HG03469 (cell line): Measurements from ENCODE around the gene DDIT4.
"Not testable (repeated sequence)": the region's sequence is repeated elsewhere in the genome, so short reads cannot be mapped to it uniquely, and the experiment has no call there.

Source experiments
- ATAC-seq: cut with Tn5 transposase; IDR thresholded peaks from one replicate; pipeline ENCODE4 v1.9.1; 2021; ENCODE audit warnings: mild to moderate bottlenecking, moderate library complexity, moderate number of reproducible peaks; ENCODE audit not compliant: unreplicated experiment

Gene DDIT4

DNA sequence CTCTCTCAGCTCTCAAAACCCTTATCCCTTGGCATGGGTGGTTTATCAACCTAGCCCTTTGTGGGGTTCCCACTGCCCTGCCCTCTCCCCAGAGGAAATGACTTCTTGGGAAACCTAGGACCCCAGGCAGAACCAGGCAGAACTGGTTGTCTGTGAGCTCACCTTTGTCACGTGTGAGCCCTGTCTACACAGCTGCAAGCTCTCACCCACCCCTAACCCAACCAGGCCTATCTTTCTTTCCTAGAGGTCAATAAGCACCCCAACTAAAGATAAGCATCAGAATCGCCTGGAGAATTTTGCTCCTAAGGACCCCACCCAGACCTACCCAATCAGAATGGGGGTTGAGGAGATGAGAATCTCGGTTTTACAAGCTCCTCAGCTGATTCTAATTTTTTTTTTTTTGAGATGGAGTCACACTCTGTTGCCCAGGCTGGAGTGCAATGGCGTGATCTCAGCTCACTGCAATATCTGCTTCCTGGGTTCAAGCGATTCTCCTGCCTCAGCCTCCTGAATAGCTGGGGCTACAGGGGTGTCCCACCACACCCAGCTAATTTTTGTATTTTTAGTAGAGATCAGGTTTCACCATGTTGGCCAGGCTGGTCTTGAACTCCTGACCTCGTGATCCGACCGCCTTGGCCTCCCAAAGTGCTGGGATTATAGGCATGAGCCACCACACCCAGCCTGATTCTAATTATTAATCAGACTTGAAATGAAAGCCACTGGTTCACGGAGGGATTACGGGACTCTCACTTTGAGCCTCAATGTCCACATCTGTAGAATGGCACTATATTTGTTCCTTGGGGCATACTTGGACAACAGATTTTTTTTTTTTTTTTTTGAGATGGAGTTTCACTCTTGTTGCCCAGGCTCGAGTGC lies 7.5 kb upstream of the DDIT4 start:
- ATAC-seq = no peak

DNA sequence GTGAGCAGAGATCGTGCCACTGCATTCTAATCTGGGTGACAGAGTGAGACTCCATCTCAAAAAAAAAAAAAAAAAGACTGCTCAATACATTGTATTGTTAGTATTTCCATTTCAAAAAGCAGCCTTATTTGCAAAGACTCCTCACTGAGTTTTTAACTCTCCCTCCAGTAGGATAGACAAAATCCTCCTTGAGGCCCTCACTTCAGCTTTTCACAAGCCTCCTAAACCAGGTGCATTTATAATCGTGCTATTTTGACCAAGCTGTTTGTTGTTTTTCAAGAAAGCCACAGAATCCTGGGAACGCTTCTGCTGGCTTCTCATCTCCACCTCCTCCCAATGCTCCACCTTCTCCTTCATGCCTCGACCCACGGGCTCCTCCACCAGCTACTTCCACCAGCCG lies 6.3 kb upstream of the DDIT4 start:
- ATAC-seq = no peak

DNA sequence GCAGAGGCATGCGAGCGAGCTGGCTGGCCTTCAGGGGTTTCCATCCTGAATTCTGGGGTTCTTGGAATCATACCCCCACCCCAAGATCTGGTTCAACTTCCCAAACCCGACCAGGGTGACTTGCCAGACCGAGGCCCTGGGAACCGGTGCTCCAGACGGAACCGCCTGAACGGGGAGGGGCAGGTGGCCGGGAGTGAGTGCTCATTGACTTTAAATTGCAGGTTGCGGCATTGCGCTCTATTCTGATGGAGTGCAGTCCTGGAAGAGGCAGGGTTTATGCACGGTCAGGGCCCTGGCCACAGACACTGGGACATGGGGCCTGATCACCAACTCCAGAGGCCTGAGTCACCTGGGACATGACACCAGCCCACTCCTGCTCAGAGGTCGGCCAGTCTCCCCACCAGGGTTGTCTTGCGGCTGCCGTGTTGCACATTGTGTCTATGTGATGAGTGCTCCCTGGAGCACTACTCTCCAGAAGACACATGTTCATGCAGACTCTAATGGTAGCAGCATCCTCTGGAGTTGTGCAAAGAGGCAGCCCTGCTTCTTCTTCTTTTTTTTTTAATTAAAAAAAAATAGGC lies 5.8 kb upstream of the DDIT4 start:
- no peak for ATAC-seq

DNA sequence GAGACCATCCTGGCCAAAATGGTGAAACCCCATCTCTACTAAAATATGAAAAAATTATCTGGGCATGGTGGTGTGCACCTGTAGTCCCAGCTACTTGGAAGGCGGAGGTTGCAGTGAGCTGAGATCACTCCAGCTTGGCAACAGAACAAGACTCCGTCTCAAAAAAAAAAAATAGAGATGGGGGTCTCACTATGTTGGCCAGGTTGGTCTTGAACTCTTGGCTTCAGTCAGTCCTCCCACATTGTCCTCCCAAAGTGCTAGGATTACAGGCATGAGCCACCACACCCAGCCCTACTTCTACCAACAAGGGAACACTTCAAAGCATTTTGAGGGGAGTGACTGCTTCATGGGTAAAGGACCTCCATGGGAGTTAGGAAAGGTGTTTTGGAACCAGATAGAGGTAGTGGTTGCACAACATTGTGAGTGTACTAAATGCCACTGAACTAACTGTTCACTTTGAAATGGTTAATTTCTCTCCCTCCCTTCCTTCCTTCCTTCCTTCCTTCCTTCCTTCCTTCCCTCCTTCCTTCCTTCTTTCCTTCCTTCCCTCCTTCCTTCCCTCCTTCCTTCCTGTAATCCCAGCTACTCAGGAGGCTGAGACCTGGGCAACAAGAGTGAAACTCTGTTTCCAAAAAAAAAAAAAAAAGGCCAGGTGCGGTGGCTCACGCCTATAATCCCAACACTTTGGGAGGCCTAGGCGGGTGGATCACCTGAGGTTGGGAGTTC lies 5.1 kb upstream of the DDIT4 start:
- not testable (repeated sequence) for ATAC-seq

DNA sequence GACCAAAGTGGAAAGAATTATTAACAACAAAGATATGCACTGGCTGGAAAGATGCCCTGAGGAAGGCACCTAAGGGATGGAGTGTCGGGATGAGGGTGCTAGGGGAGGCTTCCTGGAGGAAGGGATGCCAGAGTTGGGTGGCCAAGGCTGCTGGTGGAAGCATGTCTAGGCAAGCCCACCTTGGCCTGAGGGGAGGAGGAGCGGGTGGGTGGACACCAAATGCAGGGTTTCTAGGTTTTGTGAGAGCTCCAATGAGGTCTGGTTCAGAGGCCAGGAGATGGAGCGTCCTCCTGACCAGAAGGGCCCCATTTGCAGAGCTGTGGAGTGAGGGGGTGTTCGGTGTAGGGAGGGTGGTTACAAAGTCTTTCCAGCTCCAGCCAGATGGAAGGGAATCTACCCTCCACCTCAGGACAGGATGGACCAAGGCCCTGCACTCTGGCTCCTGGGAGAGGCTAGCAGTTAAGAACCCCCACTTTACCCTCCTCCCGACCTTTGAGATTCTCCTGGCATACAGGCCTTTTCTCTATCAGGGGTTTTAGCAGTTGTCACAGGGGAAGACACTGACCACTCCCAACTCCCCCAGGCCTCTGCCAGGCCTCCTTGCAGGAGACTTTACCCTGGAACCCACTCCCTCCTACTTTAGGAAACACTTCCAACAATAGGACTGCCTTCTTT lies 3.0 kb upstream of the DDIT4 start:
- ATAC-seq = no peak

DNA sequence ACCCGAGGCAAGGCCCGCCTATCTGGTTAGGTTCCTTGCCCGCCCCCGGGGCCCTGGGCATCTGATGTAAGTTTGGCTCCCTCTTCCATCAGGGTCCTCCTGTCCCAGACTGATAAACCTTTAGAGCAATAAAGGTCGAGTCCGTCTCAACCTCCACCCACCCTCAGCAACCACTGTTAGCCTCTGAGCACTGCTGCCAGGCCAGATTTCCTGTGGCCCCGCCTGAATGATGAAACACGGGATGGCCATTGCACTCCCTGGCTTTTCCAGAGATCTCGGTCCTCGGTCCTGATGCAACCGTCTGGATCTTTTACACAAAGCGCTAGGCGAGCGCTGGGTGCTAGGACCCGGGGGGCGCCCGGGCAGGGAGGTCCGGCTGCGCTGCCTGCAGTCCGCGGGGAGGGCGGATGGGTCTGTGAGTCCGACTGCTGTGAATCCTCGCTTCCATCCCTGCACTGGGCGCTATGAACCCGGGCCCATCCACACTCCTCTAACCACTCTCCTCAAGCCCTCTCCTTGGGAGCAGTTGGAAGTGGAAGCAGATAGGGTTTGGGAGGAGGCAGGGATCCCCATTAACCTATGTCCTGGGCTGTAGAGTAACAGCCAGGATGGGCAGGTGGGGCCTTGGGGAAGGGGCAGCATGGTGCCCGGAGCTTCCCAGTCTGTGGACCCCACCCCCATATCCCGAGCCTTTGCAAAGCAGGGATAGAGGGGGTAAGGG lies 875 bp upstream of the DDIT4 start:
- no peak for ATAC-seq

DNA sequence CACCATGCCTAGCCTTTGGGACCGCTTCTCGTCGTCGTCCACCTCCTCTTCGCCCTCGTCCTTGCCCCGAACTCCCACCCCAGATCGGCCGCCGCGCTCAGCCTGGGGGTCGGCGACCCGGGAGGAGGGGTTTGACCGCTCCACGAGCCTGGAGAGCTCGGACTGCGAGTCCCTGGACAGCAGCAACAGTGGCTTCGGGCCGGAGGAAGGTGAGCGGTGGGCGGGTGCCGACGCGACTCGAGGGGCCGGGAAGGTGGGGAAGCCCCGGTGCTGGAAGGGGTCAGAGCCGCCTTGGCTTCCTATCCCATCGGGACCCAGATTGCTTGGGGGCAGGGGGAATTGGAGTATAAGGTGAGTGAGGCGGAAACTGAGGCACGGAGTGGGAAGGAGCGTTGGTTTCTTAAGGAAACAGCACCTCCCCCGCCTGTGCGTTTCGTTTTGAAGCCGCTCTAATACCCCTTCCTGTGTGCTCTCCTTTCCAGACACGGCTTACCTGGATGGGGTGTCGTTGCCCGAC lies 547 bp downstream of the DDIT4 start:
- ATAC-seq = no peak

DNA sequence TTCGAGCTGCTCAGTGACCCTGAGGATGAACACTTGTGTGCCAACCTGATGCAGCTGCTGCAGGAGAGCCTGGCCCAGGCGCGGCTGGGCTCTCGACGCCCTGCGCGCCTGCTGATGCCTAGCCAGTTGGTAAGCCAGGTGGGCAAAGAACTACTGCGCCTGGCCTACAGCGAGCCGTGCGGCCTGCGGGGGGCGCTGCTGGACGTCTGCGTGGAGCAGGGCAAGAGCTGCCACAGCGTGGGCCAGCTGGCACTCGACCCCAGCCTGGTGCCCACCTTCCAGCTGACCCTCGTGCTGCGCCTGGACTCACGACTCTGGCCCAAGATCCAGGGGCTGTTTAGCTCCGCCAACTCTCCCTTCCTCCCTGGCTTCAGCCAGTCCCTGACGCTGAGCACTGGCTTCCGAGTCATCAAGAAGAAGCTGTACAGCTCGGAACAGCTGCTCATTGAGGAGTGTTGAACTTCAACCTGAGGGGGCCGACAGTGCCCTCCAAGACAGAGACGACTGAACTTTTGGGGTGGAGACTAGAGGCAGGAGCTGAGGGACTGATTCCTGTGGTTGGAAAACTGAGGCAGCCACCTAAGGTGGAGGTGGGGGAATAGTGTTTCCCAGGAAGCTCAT lies 1.1 kb downstream of the DDIT4 start:
- no peak for ATAC-seq

DNA sequence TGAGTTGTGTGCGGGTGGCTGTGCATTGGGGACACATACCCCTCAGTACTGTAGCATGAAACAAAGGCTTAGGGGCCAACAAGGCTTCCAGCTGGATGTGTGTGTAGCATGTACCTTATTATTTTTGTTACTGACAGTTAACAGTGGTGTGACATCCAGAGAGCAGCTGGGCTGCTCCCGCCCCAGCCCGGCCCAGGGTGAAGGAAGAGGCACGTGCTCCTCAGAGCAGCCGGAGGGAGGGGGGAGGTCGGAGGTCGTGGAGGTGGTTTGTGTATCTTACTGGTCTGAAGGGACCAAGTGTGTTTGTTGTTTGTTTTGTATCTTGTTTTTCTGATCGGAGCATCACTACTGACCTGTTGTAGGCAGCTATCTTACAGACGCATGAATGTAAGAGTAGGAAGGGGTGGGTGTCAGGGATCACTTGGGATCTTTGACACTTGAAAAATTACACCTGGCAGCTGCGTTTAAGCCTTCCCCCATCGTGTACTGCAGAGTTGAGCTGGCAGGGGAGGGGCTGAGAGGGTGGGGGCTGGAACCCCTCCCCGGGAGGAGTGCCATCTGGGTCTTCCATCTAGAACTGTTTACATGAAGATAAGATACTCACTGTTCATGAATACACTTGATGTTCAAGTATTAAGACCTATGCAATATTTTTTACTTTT lies 1.8 kb downstream of the DDIT4 start:
- no peak for ATAC-seq

DNA sequence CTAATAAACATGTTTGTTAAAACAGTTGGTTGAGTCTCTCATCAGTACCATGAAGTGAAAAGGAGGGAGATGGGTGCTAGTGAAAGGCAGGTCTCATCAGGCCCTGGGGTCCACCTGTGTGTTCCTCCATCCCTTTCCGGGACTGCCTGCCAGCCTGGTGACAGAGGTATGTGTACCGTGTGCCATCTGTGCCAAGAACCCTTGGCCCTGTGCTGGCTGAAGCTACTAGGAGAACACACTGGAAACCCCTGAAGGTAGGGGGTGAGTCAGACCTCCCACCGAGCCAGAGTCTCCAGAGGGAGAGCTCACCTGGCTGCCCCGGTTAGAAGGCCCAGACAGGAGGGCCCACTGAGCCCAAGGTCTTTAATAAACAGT lies 2.3 kb downstream of the DDIT4 start:
- ATAC-seq = no peak

DNA sequence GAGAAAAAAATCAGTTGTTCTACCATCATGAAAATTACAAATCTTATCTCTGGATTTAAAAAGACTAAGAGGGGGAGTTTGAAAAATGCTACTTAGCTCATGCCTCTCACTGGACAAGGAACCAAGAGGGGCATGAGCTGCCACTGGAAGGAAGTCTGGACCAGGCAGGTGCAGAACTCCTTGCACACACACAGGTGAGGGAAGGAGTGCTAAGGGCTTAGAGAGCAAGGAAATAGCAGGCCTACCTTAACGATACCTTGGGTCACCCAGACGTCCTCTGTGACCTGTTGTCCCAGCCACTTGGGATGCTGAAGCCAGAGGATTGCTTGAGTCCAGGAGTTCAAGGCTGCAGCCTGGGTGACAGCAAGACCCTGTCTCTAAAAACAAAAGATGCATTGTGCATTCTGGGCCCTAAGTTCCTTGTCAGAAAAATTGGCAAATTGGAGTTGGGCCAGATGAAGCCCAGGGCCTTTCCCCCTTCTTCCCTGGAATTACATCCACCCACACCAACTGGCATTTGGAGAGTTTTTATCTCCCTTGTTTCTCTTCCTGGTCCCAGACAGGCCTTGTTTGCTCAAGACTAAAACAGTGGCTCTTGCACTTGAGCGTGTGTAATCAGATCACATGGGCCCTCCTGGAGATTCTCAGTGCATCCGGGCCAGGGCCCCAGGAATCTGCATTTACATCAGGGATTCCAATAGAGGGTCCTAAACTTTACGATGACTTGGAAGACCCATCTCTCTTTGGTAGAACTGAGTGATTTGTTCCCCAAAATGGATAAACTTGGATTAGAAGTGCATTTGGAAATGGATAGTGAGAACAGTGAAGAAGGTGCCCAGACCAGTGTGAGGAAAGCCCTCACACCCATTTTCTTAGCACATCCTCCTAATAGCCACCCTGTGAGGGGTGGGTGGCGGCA lies 3.0 kb downstream of the DDIT4 start:
- no peak for ATAC-seq

DNA sequence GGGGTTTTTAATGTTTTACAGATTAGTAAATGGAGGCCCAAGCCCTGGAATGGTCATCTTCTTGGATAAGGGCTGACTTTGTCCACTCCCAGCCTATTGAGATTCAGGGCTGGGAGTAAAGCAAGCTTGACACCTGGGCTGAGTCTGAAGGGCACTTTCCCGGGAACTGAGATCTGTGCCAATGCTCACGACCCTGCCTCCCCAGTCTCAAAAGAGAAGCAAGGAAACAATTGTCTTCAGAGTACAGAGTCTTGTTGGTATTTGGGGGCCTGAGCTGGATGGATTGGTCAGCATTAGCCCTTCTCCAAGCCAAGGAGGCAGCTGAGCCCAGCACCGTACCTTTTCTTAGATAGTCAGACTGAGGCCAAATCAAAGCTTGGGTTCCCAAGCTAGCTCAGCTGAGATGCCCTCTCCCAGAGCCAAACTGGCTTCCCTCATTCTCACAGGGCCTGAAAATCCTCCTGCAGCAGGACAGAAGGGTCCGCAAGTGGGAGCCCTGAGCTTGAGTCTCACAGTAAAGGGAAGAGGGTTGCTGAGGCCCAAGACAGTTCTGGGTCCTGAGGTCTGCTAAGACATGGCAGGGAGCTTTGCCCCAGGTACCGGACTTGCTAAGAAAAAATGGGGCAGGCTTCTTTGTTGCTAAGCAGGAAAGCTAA lies 3.7 kb downstream of the DDIT4 start:
- ATAC-seq = no peak

DNA sequence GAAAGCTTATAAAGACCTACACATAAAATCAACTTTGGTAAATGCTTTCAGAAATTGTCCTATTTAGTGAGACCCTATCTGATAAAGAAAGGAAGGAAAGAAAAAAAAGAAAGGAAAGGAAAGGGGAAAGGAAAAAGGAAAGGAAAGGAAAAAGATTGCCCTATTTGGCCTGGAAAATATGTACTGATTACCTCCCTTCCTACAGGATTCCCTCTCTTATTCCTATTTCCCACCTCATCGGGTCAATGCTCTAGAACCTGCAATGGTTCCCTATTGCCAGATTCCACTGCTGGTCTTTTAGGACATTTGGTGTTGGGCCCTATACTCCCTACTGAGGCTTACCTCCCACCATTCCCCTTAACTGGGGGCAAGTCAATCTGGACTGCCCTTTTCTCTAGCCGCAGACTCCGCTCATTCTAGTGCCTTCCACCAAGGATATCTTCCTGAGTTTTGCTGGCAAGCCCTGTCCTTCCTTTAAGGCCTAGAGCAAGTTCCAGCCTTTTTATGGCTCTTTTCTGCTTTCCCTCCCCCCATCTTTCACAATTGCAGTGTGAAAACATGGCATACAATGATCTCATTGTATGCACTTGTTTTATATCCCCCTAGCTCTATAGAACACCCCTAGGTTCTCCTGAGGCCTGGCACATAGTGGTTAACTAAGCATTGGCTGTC lies 4.4 kb downstream of the DDIT4 start:
- ATAC-seq = no peak

DNA sequence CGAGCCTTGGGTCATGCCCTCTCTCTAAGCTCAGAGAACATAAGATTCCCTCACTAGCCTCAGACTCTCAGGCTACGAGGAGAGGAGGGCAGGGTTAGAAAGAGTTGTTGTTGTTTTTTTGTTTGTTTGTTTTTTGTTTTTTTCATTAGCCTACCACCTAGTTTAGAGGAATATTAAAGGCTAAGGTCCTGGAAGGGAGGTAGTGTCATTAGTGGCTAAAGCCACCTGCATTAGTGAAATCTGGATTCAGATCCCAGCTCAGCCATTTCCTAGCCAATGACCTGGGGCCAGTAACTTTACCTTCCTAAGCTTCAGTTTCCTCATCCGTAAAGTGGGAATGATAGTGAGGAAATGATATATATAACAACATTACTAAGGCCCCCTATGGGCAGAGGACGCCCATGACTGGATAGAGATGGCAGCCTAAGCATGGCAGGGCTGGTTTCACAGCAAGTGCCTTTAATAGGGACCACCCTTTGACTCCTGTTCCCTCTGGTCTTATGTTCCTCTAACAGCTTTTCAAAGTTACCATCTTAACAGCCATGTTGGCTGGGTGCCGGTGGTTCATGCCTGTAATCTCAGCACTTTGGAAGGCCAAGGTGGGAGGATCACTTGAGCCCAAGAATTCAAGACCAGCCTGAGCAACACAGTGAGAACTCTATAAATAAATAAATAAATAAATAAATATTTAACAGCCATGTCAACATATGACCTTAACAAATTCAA lies 5.1 kb downstream of the DDIT4 start:
- ATAC-seq = no peak

DNA sequence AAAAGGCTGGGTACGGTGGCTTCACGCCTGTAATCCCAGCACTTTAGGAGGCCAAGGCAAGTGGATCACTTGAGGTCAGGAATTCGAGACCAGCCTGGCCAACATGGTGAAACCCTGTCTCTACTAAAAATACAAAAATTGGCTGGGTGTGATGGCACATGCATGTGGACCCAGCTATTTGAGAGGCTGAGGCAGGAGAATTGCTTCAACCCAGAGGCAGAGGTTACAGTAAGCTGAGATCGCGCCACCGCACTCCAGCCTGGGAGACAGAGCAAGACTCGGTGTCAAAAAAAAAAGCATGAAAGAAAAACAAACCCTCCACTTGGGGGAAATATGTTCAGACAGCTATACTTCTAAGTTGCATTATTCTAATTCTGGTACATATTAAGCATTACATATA lies 5.9 kb downstream of the DDIT4 start:
- not testable (repeated sequence) for ATAC-seq

DNA sequence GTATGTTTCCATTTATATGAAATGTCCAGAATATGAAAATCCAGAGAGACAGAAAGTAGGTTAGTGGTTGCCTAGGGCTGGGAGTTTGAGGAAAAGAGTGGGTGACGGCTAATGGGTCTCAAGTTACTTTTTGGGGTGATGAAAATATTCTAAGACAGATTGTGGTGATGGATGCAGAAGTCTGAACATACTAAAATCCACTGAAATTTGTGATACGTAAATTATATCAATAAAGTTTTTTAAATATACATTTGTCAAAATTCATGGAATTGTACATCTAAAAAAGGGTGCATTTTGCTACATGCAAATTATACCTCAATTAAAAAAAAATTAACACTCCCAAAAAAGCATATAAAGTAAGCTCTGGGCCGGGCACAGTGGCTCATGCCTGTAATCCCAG lies 9.4 kb downstream of the DDIT4 start:
- ATAC-seq = no peak
